ENCODE data around the gene CSAD.
A peak's percentile ranks its signal among the peaks of the same experiment; 100 is the strongest.

Gene CSAD

DNA sequence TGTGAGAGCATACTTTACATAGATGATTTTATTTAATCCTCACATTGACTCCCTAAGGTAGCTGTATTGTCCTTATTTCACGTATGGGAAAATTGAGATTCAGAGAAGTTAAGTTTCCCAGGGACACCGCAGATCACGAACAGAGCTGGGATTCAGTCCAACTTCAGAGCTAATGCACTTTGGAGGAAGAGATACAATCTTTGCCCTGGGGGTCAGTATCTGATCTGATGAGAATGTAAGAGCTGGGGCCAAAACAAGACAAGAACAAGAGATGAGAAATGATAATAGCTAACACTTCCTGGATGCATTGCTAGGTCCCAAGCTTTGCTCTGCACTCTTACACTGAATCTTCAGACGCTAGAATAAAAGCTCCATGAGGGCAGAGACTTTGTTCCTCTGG, 6.0 kb upstream of the CSAD start:
- no peak for DNase-seq (ENCODE audit: low read depth)
- TF ChIP-seq, protein P1, sequence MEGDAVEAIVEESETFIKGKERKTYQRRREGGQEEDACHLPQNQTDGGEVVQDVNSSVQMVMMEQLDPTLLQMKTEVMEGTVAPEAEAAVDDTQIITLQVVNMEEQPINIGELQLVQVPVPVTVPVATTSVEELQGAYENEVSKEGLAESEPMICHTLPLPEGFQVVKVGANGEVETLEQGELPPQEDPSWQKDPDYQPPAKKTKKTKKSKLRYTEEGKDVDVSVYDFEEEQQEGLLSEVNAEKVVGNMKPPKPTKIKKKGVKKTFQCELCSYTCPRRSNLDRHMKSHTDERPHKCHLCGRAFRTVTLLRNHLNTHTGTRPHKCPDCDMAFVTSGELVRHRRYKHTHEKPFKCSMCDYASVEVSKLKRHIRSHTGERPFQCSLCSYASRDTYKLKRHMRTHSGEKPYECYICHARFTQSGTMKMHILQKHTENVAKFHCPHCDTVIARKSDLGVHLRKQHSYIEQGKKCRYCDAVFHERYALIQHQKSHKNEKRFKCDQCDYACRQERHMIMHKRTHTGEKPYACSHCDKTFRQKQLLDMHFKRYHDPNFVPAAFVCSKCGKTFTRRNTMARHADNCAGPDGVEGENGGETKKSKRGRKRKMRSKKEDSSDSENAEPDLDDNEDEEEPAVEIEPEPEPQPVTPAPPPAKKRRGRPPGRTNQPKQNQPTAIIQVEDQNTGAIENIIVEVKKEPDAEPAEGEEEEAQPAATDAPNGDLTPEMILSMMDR (IDR thresholded peaks at IDR 0.05; ENCODE audit: insufficient read depth, low read depth, low read length, missing control alignments), result no peak
- H3K4me3 ChIP-seq (ENCODE audit: low read depth, low read length), result no peak overlapping the region

DNA sequence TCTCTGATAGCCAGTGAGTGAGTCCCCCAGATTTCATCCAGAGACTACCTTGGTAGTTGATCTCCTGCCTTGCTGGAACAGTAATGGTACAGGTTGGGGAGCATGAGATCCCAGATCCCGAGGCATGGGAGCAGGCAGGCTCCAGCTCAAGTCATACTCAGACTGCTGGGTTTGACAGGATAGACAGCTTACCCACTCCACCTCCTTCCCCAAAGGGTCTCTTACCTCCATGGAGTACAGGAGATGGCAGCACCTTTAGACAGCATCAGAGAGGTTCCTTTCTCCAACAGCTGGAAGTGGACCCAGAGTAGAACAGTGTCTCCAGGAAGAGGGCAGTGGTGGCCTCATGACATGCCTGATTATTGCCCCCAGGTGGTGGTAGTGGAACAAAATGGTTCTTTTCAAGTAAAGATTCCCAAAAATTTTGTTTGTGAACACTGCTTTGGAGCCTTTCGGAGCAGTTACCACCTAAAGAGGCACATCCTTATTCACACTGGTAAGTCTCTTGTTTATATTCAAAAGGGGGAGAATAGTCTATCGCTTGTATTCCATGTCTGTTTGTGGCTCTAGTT, 4.9 kb upstream of the CSAD start:
- no peak for DNase-seq (ENCODE audit: low read depth)
- no peak overlapping the region for H3K4me3 ChIP-seq (ENCODE audit: low read depth, low read length)
- TF ChIP-seq, protein P1 (IDR thresholded peaks at IDR 0.05; ENCODE audit: insufficient read depth, low read depth, low read length, missing control alignments), result no peak

DNA sequence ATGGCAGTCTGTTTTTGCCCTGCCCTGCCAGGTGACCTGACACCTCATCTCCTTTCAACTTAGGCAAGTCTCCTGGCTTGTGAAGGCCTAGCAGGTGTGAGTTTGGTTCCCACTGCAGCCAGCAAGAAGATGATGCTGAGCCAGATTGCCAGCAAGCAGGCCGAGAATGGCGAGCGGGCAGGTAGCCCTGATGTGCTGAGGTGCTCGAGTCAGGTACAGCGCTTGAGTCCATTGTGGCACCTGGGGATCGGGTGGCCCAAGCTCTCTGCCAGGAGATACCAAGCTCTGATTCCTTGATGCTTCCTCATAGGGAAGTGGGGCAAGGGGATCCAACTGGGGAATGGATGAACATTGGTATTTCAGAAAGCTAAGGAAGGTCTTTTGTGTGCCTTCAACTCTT, 4.1 kb upstream of the CSAD start:
- H3K4me3 ChIP-seq (ENCODE audit: low read depth, low read length), result no peak overlapping the region
- DNase-seq (ENCODE audit: low read depth), result no peak
- TF ChIP-seq, protein P1 (IDR thresholded peaks at IDR 0.05; ENCODE audit: insufficient read depth, low read depth, low read length, missing control alignments), result no peak

DNA sequence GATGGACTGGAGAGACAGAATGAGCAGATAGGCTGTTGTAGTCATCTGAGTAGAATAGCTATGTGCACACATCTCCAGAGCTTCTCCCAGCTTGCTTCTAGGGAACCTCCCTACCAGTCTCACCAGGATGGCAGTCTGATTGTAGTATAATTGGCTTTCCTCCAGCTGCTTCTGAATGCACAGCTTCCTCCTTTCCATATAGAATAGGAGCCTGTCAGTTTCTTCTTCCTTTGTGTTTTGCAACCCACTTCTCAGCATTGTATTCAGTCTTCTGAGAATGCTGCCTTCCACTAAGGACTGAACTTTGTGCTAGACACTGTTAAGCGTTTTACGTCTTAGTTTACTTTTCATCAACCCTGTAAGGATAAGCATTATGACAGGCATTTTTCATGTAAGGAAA, 2.2 kb upstream of the CSAD start:
- TF ChIP-seq, protein P1 (IDR thresholded peaks at IDR 0.05; ENCODE audit: insufficient read depth, low read depth, low read length, missing control alignments), result no peak
- no peak for DNase-seq (ENCODE audit: low read depth)
- no peak overlapping the region for H3K4me3 ChIP-seq (ENCODE audit: low read depth, low read length)

DNA sequence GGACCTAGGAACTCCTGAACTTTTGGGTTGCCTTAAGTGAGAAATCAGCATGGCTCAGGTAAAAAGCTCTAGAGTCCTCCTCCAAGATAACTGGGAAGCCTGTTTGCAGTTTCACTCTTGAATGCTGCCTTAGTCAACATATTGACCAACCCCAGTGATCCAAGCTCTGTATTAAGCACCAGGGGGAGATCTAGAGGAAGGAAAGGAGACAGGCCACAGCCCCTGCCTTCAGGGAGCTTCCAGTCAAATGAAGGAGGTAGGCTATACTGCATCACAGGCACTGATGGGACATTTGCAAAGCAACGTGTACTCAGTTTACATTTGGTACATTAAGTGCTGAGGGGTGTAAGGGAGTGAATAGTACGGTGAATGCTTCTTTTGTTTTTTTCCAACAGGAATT, 1.2 kb upstream of the CSAD start:
- TF ChIP-seq, protein P1 (IDR thresholded peaks at IDR 0.05; ENCODE audit: insufficient read depth, low read depth, low read length, missing control alignments), result no peak
- peak overlapping the region; percentile 67 for H3K4me3 ChIP-seq (ENCODE audit: low read depth, low read length)

DNA sequence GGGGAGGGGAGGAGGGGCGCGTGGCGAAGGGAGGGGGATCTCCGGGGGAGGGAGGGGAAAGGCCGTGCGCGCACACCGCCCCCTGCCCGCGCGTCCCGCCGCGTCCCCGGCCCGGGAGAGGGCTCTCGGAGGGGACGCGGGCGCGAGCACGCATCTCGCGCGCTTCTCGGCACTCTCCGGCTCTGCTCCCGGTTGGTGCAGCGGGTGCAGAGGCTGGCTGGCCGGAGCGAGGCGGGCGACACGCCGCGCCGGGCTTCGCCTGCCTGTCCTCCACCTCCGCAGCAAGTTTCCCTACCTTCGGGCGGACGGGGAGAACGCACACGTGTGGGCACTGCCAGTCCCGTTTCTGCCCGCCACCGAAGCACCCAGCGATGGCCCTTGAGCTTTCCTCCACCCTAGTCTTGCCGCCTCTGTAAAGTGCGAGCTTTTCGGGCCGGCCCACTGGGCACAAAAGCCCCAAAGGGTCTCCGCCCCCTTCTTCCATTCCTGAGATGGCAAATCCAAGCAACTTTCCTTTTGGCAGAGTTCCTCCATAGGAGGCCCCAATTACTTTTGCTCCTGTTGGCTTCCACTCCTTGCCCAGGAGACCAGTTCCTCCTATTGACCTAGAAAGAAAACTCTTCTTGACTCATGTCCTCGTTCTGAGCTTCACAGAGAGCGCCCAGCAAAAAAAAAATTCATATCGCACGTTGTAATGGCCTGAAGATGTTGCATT, 363 bp upstream of the CSAD start:
- peak overlapping the region; percentile 67 for H3K4me3 ChIP-seq (ENCODE audit: low read depth, low read length)
- DNase-seq (ENCODE audit: low read depth), result peak; percentile 91
- TF ChIP-seq, protein P1 (IDR thresholded peaks at IDR 0.05; ENCODE audit: insufficient read depth, low read depth, low read length, missing control alignments), result no peak

More for the DNA sequence above, 1.2 kb upstream of the CSAD start:
- DNase-seq (ENCODE audit: low read depth), result no peak
